GM23248 (cell line): ENCODE data around the gene DNTTIP2.
"Not testable (repeated sequence)": the region's sequence is repeated elsewhere in the genome, so short reads cannot be mapped to it uniquely, and the experiment has no call there.

Experiments used
- EZH2 ChIP-seq: fragments of 200-600 bp; sonication (generic); IDR thresholded peaks from 2 replicates; pipeline ENCODE4 v1.6.1; 2018; ENCODE audit warnings: antibody characterized with exemption, mild to moderate bottlenecking; ENCODE audit not compliant: insufficient read depth, poor library complexity, severe bottlenecking
- EZH2phosphoT487 ChIP-seq: fragments of 200-600 bp; sonication (generic); IDR thresholded peaks from 2 replicates; pipeline ENCODE4 v1.6.1; 2018; ENCODE audit warnings: antibody characterized with exemption, moderate library complexity, mild to moderate bottlenecking, low read depth; ENCODE audit not compliant: insufficient read depth

GRCh38 chr1:93868492-93868891 is 10.5 kb downstream of the DNTTIP2 start:
- TF ChIP-seq EZH2, EZH2phosphoT487: not testable (repeated sequence)
